ENCODE data around the gene SIAH3.

DNA sequence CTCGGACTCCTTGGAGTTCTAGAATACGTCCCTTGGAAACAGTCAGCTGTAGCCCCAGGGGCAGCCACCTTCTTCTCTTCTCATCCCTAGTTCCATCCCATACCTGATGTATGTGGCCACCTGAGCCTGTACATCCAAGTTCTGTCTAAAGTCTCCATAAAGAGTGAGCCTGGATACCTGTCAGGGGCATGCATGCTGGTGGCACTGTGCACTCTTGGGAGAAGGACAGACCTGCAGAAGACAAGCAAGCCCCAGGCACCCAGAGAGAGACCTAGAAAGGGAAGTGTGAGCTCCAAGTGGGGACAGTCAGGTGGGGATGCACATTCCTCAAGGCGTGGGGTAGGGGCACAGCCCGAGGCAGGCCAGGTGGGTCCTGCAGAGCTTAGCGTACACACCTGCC, 21.4 kb downstream of the SIAH3 start:
- TF ChIP-seq ZNF331 (CRISPR knock-in tag; IDR thresholded peaks at IDR 0.05; ENCODE audit: low read depth), result no peak
- TF ChIP-seq, protein P1, sequence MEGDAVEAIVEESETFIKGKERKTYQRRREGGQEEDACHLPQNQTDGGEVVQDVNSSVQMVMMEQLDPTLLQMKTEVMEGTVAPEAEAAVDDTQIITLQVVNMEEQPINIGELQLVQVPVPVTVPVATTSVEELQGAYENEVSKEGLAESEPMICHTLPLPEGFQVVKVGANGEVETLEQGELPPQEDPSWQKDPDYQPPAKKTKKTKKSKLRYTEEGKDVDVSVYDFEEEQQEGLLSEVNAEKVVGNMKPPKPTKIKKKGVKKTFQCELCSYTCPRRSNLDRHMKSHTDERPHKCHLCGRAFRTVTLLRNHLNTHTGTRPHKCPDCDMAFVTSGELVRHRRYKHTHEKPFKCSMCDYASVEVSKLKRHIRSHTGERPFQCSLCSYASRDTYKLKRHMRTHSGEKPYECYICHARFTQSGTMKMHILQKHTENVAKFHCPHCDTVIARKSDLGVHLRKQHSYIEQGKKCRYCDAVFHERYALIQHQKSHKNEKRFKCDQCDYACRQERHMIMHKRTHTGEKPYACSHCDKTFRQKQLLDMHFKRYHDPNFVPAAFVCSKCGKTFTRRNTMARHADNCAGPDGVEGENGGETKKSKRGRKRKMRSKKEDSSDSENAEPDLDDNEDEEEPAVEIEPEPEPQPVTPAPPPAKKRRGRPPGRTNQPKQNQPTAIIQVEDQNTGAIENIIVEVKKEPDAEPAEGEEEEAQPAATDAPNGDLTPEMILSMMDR (conservative IDR thresholded peaks at IDR 0.05; ENCODE audit: low read depth in 2 of 2), result no peak
- TF ChIP-seq EZH2 (IDR thresholded peaks at IDR 0.05; ENCODE audit: low read depth, unreplicated experiment), result no peak
- TF ChIP-seq, protein P2, sequence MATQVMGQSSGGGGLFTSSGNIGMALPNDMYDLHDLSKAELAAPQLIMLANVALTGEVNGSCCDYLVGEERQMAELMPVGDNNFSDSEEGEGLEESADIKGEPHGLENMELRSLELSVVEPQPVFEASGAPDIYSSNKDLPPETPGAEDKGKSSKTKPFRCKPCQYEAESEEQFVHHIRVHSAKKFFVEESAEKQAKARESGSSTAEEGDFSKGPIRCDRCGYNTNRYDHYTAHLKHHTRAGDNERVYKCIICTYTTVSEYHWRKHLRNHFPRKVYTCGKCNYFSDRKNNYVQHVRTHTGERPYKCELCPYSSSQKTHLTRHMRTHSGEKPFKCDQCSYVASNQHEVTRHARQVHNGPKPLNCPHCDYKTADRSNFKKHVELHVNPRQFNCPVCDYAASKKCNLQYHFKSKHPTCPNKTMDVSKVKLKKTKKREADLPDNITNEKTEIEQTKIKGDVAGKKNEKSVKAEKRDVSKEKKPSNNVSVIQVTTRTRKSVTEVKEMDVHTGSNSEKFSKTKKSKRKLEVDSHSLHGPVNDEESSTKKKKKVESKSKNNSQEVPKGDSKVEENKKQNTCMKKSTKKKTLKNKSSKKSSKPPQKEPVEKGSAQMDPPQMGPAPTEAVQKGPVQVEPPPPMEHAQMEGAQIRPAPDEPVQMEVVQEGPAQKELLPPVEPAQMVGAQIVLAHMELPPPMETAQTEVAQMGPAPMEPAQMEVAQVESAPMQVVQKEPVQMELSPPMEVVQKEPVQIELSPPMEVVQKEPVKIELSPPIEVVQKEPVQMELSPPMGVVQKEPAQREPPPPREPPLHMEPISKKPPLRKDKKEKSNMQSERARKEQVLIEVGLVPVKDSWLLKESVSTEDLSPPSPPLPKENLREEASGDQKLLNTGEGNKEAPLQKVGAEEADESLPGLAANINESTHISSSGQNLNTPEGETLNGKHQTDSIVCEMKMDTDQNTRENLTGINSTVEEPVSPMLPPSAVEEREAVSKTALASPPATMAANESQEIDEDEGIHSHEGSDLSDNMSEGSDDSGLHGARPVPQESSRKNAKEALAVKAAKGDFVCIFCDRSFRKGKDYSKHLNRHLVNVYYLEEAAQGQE (IDR thresholded peaks at IDR 0.05; ENCODE audit: unreplicated experiment), result no peak
- no peak for TF ChIP-seq CREB1 (CRISPR knock-in tag; IDR thresholded peaks at IDR 0.05; ENCODE audit: low read depth)
- no peak for TF ChIP-seq POLR2AphosphoS5 (IDR thresholded peaks at IDR 0.05; ENCODE audit: low read depth)
- TF ChIP-seq, protein P3, sequence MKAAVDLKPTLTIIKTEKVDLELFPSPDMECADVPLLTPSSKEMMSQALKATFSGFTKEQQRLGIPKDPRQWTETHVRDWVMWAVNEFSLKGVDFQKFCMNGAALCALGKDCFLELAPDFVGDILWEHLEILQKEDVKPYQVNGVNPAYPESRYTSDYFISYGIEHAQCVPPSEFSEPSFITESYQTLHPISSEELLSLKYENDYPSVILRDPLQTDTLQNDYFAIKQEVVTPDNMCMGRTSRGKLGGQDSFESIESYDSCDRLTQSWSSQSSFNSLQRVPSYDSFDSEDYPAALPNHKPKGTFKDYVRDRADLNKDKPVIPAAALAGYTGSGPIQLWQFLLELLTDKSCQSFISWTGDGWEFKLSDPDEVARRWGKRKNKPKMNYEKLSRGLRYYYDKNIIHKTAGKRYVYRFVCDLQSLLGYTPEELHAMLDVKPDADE (IDR thresholded peaks at IDR 0.05), result no peak
- TF ChIP-seq EZH2phosphoT487 (IDR thresholded peaks at IDR 0.05; ENCODE audit: unreplicated experiment), result no peak
- TF ChIP-seq NANOG (IDR thresholded peaks at IDR 0.05; ENCODE audit: borderline replicate concordance), result no peak
- TF ChIP-seq, protein P4, sequence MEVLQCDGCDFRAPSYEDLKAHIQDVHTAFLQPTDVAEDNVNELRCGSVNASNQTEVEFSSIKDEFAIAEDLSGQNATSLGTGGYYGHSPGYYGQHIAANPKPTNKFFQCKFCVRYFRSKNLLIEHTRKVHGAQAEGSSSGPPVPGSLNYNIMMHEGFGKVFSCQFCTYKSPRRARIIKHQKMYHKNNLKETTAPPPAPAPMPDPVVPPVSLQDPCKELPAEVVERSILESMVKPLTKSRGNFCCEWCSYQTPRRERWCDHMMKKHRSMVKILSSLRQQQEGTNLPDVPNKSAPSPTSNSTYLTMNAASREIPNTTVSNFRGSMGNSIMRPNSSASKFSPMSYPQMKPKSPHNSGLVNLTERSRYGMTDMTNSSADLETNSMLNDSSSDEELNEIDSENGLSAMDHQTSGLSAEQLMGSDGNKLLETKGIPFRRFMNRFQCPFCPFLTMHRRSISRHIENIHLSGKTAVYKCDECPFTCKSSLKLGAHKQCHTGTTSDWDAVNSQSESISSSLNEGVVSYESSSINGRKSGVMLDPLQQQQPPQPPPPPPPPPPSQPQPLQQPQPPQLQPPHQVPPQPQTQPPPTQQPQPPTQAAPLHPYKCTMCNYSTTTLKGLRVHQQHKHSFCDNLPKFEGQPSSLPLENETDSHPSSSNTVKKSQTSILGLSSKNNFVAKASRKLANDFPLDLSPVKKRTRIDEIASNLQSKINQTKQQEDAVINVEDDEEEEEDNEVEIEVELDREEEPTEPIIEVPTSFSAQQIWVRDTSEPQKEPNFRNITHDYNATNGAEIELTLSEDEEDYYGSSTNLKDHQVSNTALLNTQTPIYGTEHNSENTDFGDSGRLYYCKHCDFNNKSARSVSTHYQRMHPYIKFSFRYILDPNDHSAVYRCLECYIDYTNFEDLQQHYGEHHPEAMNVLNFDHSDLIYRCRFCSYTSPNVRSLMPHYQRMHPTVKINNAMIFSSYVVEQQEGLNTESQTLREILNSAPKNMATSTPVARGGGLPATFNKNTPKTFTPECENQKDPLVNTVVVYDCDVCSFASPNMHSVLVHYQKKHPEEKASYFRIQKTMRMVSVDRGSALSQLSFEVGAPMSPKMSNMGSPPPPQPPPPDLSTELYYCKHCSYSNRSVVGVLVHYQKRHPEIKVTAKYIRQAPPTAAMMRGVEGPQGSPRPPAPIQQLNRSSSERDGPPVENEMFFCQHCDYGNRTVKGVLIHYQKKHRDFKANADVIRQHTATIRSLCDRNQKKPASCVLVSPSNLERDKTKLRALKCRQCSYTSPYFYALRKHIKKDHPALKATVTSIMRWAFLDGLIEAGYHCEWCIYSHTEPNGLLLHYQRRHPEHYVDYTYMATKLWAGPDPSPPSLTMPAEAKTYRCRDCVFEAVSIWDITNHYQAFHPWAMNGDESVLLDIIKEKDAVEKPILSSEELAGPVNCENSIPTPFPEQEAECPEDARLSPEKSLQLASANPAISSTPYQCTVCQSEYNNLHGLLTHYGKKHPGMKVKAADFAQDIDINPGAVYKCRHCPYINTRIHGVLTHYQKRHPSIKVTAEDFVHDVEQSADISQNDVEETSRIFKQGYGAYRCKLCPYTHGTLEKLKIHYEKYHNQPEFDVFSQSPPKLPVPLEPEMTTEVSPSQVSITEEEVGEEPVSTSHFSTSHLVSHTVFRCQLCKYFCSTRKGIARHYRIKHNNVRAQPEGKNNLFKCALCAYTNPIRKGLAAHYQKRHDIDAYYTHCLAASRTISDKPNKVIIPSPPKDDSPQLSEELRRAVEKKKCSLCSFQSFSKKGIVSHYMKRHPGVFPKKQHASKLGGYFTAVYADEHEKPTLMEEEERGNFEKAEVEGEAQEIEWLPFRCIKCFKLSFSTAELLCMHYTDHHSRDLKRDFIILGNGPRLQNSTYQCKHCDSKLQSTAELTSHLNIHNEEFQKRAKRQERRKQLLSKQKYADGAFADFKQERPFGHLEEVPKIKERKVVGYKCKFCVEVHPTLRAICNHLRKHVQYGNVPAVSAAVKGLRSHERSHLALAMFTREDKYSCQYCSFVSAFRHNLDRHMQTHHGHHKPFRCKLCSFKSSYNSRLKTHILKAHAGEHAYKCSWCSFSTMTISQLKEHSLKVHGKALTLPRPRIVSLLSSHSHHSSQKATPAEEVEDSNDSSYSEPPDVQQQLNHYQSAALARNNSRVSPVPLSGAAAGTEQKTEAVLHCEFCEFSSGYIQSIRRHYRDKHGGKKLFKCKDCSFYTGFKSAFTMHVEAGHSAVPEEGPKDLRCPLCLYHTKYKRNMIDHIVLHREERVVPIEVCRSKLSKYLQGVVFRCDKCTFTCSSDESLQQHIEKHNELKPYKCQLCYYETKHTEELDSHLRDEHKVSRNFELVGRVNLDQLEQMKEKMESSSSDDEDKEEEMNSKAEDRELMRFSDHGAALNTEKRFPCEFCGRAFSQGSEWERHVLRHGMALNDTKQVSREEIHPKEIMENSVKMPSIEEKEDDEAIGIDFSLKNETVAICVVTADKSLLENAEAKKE (CRISPR knock-in tag; IDR thresholded peaks at IDR 0.05), result no peak
- TF ChIP-seq ZNF114 (CRISPR knock-in tag; IDR thresholded peaks at IDR 0.05), result no peak

All from GM23338 (cell line).